Tibial nerve (tissue), 4 donors: ENCODE results near the gene CMTM7.
"Not testable (repeated sequence)": the region's sequence is repeated elsewhere in the genome, so short reads cannot be mapped to it uniquely, and the experiment has no call there.

Experiments
- CTCF ChIP-seq, 5 experiments: fragments of 200-600 bp in 3 of 5; fragments of 450-650 bp in 2 of 5; sonication (generic) in 3 of 5; IDR thresholded peaks; one replicate each; pipeline ENCODE4 v1.5.1; 2016 to 2019; ENCODE audit warnings: antibody characterized with exemption in 5 of 5, mild to moderate bottlenecking in 3 of 5, moderate library complexity in 2 of 5
- EP300 ChIP-seq, 2 donors: sonication (generic); formaldehyde crosslinking; IDR thresholded peaks; one replicate each; pipeline ENCODE4 v1.6.1; 2017; ENCODE audit warnings: antibody characterized with exemption in 2 of 2, mild to moderate bottlenecking in 1 of 2
- POLR2A ChIP-seq, 2 donors: fragments of 450-650 bp; IDR thresholded peaks; one replicate each; pipeline ENCODE4 v1.6.1; 2017; ENCODE audit warnings: antibody characterized with exemption in 2 of 2, mild to moderate bottlenecking in 2 of 2, moderate library complexity in 2 of 2

DNA sequence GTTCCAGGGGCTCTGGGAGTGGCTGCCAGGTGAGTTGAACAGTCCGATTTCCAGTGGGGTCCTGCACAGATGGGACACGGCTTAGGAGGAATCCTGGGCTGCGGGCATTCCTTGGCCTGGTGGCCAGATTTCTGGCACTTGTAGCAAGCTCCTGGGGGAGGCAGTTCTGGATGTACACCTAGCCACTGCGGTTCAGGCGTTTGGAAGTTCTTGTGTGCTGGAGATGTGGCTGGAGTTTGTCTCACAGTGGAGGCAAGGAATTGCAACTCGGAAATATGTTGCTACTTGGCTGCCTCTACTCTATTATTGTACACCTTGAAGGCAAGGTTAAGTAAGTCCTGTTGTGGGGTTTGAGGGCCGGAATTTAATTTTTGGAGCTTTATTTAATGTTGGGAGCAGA is 73.1 kb downstream of the CMTM7 start:
- TF ChIP-seq CTCF, POLR2A, EP300 (IDR thresholded peaks at IDR 0.05): not testable (repeated sequence)
